Lower lobe of right lung (tissue), 2 donors: ENCODE data around the gene SNRNP200. TPM values are rescaled to one million over a fixed set of nuclear protein-coding genes. Genes with fewer than 3 reads are reported as not detected.
A peak's percentile ranks its signal among the peaks of the same experiment; 100 is the strongest.

Experiments
- ATAC-seq, 2 donors: fragments of 200-7000 bp; cut with Tn5 transposase; one replicate each; pipeline ENCODE4 v1.9.1; 2020 to 2022; ENCODE audit warnings: mild to moderate bottlenecking in 2 of 2, moderate library complexity in 2 of 2
- DNase-seq: peaks from one replicate; pipeline ENCODE4 v3.0.0-alpha.2; 2020
- H3K27ac ChIP-seq: fragments of 200-600 bp; one replicate; pipeline ENCODE4 v1.8.0; 2022
- H3K27me3 ChIP-seq: fragments of 200-600 bp; one replicate; pipeline ENCODE4 v1.8.0; 2022; ENCODE audit warnings: low read depth
- H3K36me3 ChIP-seq: fragments of 200-600 bp; one replicate; pipeline ENCODE4 v1.8.0; 2022; ENCODE audit warnings: mild to moderate bottlenecking
- H3K4me1 ChIP-seq: fragments of 200-600 bp; one replicate; pipeline ENCODE4 v1.8.0; 2022
- H3K4me3 ChIP-seq: fragments of 200-600 bp; one replicate; pipeline ENCODE4 v1.8.0; 2022; ENCODE audit warnings: mild to moderate bottlenecking
- H3K9me3 ChIP-seq: fragments of 200-600 bp; one replicate; pipeline ENCODE4 v1.8.0; 2022
- CTCF ChIP-seq: fragments of 200-600 bp; IDR thresholded peaks from one replicate; pipeline ENCODE4 v1.8.0; 2022; ENCODE audit warnings: antibody characterized with exemption, mild to moderate bottlenecking
- intact Hi-C: fragments of 100-400 bp; cut with DNase I; formaldehyde crosslinking; loops from one replicate; pipeline ENCODE4 v1.11.0; 2022
- total RNA-seq: library from RNA; stranded (reverse); fragmentation: NEBNext Ultra II Directional; extraction: Animal tissue kit (Norgen Biotek cat#: 25700); gene quantifications from one replicate; pipeline ENCODE4 v1.2.1, GENCODE V29; 2021
- donor health status: DM: no; HTN: yes; CAD: no; lungs with severe emphysema.

Gene SNRNP200
- total RNA-seq, 1 donor from 2014 or later: 95.3 TPM

- H3K27ac ChIP-seq: no peak overlapping the region
- intact Hi-C loops: no loop called here
- peak in 1 of 2 donors; percentile 31 for ATAC-seq
- H3K4me3 ChIP-seq: no peak overlapping the region
- no peaks in the 10 kb centered on the region for H3K9me3 ChIP-seq
- H3K4me1 ChIP-seq: no peaks in the 10 kb centered on the region
- no peaks in the 10 kb centered on the region for H3K36me3 ChIP-seq
- DNase-seq: no peak
- peaks cover 13% of the 10 kb centered on the region for H3K27me3 ChIP-seq
- no peak for TF ChIP-seq CTCF
Measured at GRCh38 chr2:96315400-96316071, 10.2 kb upstream of the SNRNP200 start.

- TF ChIP-seq CTCF: no peak
- Histone ChIP-seq H3K27ac (no peak overlapping the region), H3K4me1 (no peaks in the 10 kb centered on the region), H3K27me3 (peaks cover 13% of the 10 kb centered on the region), H3K4me3 (no peak overlapping the region), H3K9me3 (no peaks in the 10 kb centered on the region), H3K36me3 (no peaks in the 10 kb centered on the region)
- intact Hi-C loops: no loop called here
- ATAC-seq (no peak), DNase-seq (no peak)
Measured at GRCh38 chr2:96315005-96315399, 9.7 kb upstream of the SNRNP200 start.

- TF ChIP-seq CTCF: no peak
- no peak overlapping the region for H3K4me3 ChIP-seq
- H3K36me3 ChIP-seq: peaks cover 13% of the 10 kb centered on the region
- H3K27ac ChIP-seq: no peak overlapping the region
- intact Hi-C loops: no loop called here
- DNase-seq: no peak
- no peak for ATAC-seq
- H3K27me3 ChIP-seq: no peaks in the 10 kb centered on the region
- no peaks in the 10 kb centered on the region for H3K9me3 ChIP-seq
- H3K4me1 ChIP-seq: peaks cover 24% of the 10 kb centered on the region
Measured at GRCh38 chr2:96308248-96308647, 2.9 kb upstream of the SNRNP200 start.

- peaks cover 32% of the 10 kb centered on the region for H3K36me3 ChIP-seq
- ATAC-seq (no peak), DNase-seq (no peak)
- H3K4me1 ChIP-seq: peaks cover 24% of the 10 kb centered on the region
- no peaks in the 10 kb centered on the region for H3K9me3 ChIP-seq
- peak overlapping the region; percentile 74 for H3K4me3 ChIP-seq
- H3K27me3 ChIP-seq: no peaks in the 10 kb centered on the region
- intact Hi-C loops: no loop called here
- peak overlapping the region; percentile 84 for H3K27ac ChIP-seq
- TF ChIP-seq CTCF: no peak
Measured at GRCh38 chr2:96306370-96306769, 1.0 kb upstream of the SNRNP200 start.

GRCh38 chr2:96305979-96306308 lies 598 bp upstream of the SNRNP200 start:
- no peaks in the 10 kb centered on the region for H3K9me3 ChIP-seq
- intact Hi-C loops: no loop called here
- H3K4me1 ChIP-seq: peaks cover 24% of the 10 kb centered on the region
- DNase-seq: no peak
- ATAC-seq: peak in 1 of 2 donors; percentile 6
- H3K4me3 ChIP-seq: peak overlapping the region; percentile 74
- peak overlapping the region; percentile 84 for H3K27ac ChIP-seq
- TF ChIP-seq CTCF: no peak
- H3K27me3 ChIP-seq: no peaks in the 10 kb centered on the region
- peaks cover 36% of the 10 kb centered on the region for H3K36me3 ChIP-seq
